ENCODE results near the gene LSMEM2. TPM values are rescaled to one million over a fixed set of nuclear protein-coding genes. Genes with fewer than 3 reads are reported as not detected.
A peak's percentile ranks its signal among the peaks of the same experiment; 100 is the strongest.

The LSMEM2 gene
- polyA plus RNA-seq, 1 donor (not counting 4 experiments of a cell fraction or from before 2014, with no cell fraction given), result not detected

DNA sequence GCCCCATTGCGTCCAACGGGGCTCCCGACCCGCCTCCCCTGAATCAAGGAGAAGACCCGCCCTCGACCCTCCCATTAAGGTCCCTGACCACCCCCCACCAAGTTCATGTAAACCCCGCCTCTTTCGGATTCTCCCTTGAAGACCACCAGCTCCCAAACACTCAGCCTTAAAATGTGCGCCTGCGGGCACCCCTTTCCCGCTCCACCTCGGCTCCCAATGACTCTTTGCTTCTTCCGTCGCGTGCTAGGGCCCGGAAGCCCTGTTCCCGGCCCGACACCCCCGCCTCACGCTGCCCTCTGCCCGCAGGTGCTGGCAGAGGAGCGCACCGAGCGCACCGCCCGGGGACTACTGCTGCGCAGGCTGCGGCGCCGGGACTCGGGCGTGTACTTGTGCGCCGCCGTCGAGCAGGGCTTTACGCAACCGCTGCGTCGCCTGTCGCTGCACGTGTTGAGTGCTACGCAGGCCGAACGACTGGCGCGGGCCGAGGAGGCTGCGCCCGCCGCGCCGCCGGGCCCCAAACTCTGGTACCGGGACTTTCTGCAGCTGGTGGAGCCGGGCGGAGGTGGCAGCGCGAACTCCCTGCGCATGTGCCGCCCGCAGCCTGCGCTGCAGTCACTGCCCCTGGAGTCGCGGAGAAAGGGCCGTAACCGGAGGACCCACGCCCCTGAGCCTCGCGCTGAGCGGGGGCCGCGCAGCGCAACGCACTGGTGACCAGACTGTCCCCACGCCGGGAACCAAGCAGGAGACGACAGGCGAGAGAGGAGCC lies 2.7 kb upstream of the LSMEM2 start:
- H3K9me1 ChIP-seq (ENCODE audit: control insufficient read depth, extremely low read depth, insufficient read depth, low read length), result no peaks in the 10 kb centered on the region
- H3K27me3 ChIP-seq (ENCODE audit: control insufficient read depth, extremely low read depth, insufficient read depth, low read length), result peaks cover 40% of the 10 kb centered on the region
- TF ChIP-seq EZH2 (IDR thresholded peaks at IDR 0.05; ENCODE audit: low read length), result peak; percentile 49
- TF ChIP-seq, protein P1, sequence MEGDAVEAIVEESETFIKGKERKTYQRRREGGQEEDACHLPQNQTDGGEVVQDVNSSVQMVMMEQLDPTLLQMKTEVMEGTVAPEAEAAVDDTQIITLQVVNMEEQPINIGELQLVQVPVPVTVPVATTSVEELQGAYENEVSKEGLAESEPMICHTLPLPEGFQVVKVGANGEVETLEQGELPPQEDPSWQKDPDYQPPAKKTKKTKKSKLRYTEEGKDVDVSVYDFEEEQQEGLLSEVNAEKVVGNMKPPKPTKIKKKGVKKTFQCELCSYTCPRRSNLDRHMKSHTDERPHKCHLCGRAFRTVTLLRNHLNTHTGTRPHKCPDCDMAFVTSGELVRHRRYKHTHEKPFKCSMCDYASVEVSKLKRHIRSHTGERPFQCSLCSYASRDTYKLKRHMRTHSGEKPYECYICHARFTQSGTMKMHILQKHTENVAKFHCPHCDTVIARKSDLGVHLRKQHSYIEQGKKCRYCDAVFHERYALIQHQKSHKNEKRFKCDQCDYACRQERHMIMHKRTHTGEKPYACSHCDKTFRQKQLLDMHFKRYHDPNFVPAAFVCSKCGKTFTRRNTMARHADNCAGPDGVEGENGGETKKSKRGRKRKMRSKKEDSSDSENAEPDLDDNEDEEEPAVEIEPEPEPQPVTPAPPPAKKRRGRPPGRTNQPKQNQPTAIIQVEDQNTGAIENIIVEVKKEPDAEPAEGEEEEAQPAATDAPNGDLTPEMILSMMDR (optimal IDR thresholded peaks at IDR 0.05 in 1 of 3, IDR thresholded peaks at IDR 0.05 in 1 of 3, conservative IDR thresholded peaks at IDR 0.05 in 1 of 3; ENCODE audit: extremely low read depth in 1 of 3, insufficient read depth in 2 of 3, low read length in 3 of 3), result no peak
- H4K20me1 ChIP-seq (ENCODE audit: control insufficient read depth, extremely low read depth, insufficient read depth, low read length), result no peaks in the 10 kb centered on the region
- dilution Hi-C loops (cut with MboI; ENCODE audit: extremely low pct_ligation_motif_present, low sequenced_read_pairs), result no loop called here
- H3K36me3 ChIP-seq (ENCODE audit: control insufficient read depth in 2 of 2, extremely low read depth in 1 of 2, insufficient read depth in 2 of 2, low read length in 2 of 2), result no peaks in the 10 kb centered on the region
- H3K9ac ChIP-seq (ENCODE audit: control insufficient read depth, extremely low read depth, insufficient read depth, low read length), result no peak overlapping the region
- no peak for DNase-seq (ENCODE audit: low read depth, low spot score)
- peaks cover 3% of the 10 kb centered on the region for H3K4me1 ChIP-seq (ENCODE audit: control insufficient read depth, extremely low read depth, insufficient read depth, low read length)
- no peak overlapping the region for H3K4me3 ChIP-seq (ENCODE audit: control insufficient read depth in 2 of 3, extremely low read depth in 1 of 3, insufficient read depth in 2 of 3, low read depth in 1 of 3, low read length in 3 of 3)
- no peak for FAIRE-seq
- H2AFZ ChIP-seq (ENCODE audit: control insufficient read depth, low read length), result no peak overlapping the region
- H3K79me2 ChIP-seq (ENCODE audit: control insufficient read depth, insufficient read depth, low read length), result no peaks in the 10 kb centered on the region
- no peak overlapping the region for H3K27ac ChIP-seq (ENCODE audit: control insufficient read depth, insufficient read depth, low read length)
- no peak overlapping the region for H3K4me2 ChIP-seq (ENCODE audit: control insufficient read depth, extremely low read depth, insufficient read depth, low read depth, low read length)
- no peaks in the 10 kb centered on the region for H3K9me3 ChIP-seq (ENCODE audit: control insufficient read depth, low read depth, low read length)

DNA sequence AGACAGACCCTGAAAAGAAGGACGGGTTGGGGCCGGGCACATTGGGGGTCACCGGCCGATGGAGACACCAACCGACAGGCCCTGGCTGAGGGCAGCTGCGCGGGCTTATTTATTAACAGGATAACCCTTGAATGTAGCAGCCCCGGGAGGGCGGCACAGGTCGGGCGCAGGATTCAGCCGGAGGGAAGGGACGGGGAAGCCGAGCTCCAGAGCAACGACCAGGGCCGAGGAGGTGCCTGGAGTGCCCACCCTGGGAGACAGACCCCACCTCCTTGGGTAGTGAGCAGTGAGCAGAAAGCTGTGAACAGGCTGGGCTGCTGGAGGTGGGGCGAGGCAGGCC lies 2.2 kb upstream of the LSMEM2 start:
- H3K79me2 ChIP-seq (ENCODE audit: control insufficient read depth, insufficient read depth, low read length), result no peaks in the 10 kb centered on the region
- H3K9me3 ChIP-seq (ENCODE audit: control insufficient read depth, low read depth, low read length), result no peaks in the 10 kb centered on the region
- no peak for DNase-seq (ENCODE audit: low read depth, low spot score)
- no peaks in the 10 kb centered on the region for H4K20me1 ChIP-seq (ENCODE audit: control insufficient read depth, extremely low read depth, insufficient read depth, low read length)
- H3K36me3 ChIP-seq (ENCODE audit: control insufficient read depth in 2 of 2, extremely low read depth in 1 of 2, insufficient read depth in 2 of 2, low read length in 2 of 2), result no peaks in the 10 kb centered on the region
- H3K4me2 ChIP-seq (ENCODE audit: control insufficient read depth, extremely low read depth, insufficient read depth, low read depth, low read length), result no peak overlapping the region
- no peak for FAIRE-seq
- no peaks in the 10 kb centered on the region for H3K9me1 ChIP-seq (ENCODE audit: control insufficient read depth, extremely low read depth, insufficient read depth, low read length)
- no peak overlapping the region for H3K27ac ChIP-seq (ENCODE audit: control insufficient read depth, insufficient read depth, low read length)
- peaks cover 40% of the 10 kb centered on the region for H3K27me3 ChIP-seq (ENCODE audit: control insufficient read depth, extremely low read depth, insufficient read depth, low read length)
- H3K4me3 ChIP-seq (ENCODE audit: control insufficient read depth in 2 of 3, extremely low read depth in 1 of 3, insufficient read depth in 2 of 3, low read depth in 1 of 3, low read length in 3 of 3), result no peak overlapping the region
- H3K9ac ChIP-seq (ENCODE audit: control insufficient read depth, extremely low read depth, insufficient read depth, low read length), result no peak overlapping the region
- TF ChIP-seq, protein P1 (optimal IDR thresholded peaks at IDR 0.05 in 1 of 3, IDR thresholded peaks at IDR 0.05 in 1 of 3, conservative IDR thresholded peaks at IDR 0.05 in 1 of 3; ENCODE audit: extremely low read depth in 1 of 3, insufficient read depth in 2 of 3, low read length in 3 of 3), result no peak
- no peak for TF ChIP-seq EZH2 (IDR thresholded peaks at IDR 0.05; ENCODE audit: low read length)
- H3K4me1 ChIP-seq (ENCODE audit: control insufficient read depth, extremely low read depth, insufficient read depth, low read length), result peaks cover 3% of the 10 kb centered on the region
- dilution Hi-C loops (cut with MboI; ENCODE audit: extremely low pct_ligation_motif_present, low sequenced_read_pairs), result no loop called here
- no peak overlapping the region for H2AFZ ChIP-seq (ENCODE audit: control insufficient read depth, low read length)

Measured in keratinocyte (primary cell).